ENCODE data around the gene MXI1.

MXI1 gene

DNA sequence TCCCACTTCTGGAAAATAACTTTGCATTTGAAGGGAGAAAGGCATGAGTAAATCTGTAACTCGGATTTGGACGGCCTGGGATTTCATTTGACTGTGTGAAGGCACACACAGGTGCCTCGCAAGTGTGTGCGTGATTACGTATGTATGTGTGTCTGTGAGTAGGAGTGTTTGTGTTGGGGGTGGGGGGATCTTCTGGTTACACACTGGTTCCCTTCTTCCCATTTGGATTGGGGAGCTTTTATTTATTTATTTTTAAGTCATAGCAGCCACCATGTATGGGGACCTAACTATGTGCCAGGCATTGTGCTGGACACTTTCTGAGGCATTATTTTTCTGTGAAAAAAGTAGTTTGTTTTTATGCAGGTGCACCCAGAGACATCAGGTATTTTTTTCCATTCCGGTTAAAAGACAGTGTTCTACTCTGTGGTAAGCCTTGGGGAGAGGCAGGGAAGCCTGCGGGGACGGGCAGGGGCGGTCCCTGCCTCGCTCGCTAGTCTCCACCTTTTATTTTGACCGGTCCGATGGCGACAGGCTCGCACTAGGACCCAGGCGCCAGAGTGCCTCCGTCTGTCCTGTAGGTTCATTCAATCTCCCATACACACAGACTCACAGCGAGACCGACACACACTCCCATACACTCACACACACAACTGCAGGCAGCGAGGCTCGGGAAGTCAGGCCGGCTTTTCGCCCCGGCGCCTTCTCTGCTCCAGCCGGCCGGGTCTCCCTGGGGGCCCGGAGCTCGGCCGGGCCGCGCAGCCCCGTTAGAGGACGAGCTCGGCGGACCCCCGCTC, at the start of gene MXI1:
TSS of gene MXI1 (plus strand) at position 595 of the 794 bp plus-strand sequence. CDS start 204 bp downstream, outside the sequence.
- H3K36me3 ChIP-seq (ENCODE audit: insufficient read depth, low read length) = no peaks in the 10 kb centered on the region
- no peaks in the 10 kb centered on the region for H4K20me1 ChIP-seq (ENCODE audit: insufficient read depth, low read length, poor library complexity, severe bottlenecking)
- peak within 1 kb of the TSS; percentile 91 for H2AFZ ChIP-seq (ENCODE audit: low read length)
- peak within 1 kb of the TSS; percentile 72 for H3K9ac ChIP-seq (ENCODE audit: low read depth, low read length, poor library complexity, severe bottlenecking)
- H3F3A ChIP-seq (ENCODE audit: low read depth) = no peaks in the 10 kb centered on the region
- peak within 1 kb of the TSS; percentile 94 for H3K4me2 ChIP-seq (ENCODE audit: low read depth, low read length, poor library complexity, severe bottlenecking)
- no peaks in the 10 kb centered on the region for H3K9me3 ChIP-seq (ENCODE audit: insufficient read depth, low read depth, low read length)
- H3K27me3 ChIP-seq (ENCODE audit: insufficient read depth, low read length, poor library complexity, severe bottlenecking) = no peaks in the 10 kb centered on the region
- H3K4me3 ChIP-seq (ENCODE audit: low read length, poor library complexity, severe bottlenecking) = peak within 1 kb of the TSS; percentile 74
- TF ChIP-seq EZH2phosphoT487 (IDR thresholded peaks at IDR 0.05; ENCODE audit: borderline replicate concordance) (no peak), CTCF (conservative IDR thresholded peaks at IDR 0.05; ENCODE audit: low read length) (no peak)
- H3K9me2 ChIP-seq (replicated peaks; ENCODE audit: low read depth, low read length) = no peaks in the 10 kb centered on the region
- H3K4me1 ChIP-seq (ENCODE audit: insufficient read depth, low read length, poor library complexity, severe bottlenecking) = peaks cover 10% of the 10 kb centered on the region
- H3K79me2 ChIP-seq (ENCODE audit: insufficient read depth, low read length) = peaks cover 16% of the 10 kb centered on the region; the same call in 1 of the 2 replicates

GRCh38 chr10:110158051-110159005, 49.1 kb upstream of the MXI1 start:
- Histone ChIP-seq H3K4me2 (ENCODE audit: low read depth, low read length, poor library complexity, severe bottlenecking) (peak overlapping the region; percentile 21), H3K9ac (ENCODE audit: low read depth, low read length, poor library complexity, severe bottlenecking) (no peak overlapping the region), H3K9me2 (replicated peaks; ENCODE audit: low read depth, low read length) (no peaks in the 10 kb centered on the region), H4K20me1 (ENCODE audit: insufficient read depth, low read length, poor library complexity, severe bottlenecking) (peaks cover 3% of the 10 kb centered on the region), H3K79me2 (ENCODE audit: insufficient read depth, low read length) (no peaks in the 10 kb centered on the region), H3K27me3 (ENCODE audit: insufficient read depth, low read length, poor library complexity, severe bottlenecking) (peaks cover 73% of the 10 kb centered on the region), H3K4me1 (ENCODE audit: insufficient read depth, low read length, poor library complexity, severe bottlenecking) (peaks cover 16% of the 10 kb centered on the region), H3F3A (ENCODE audit: low read depth) (no peaks in the 10 kb centered on the region), H3K4me3 (ENCODE audit: low read length, poor library complexity, severe bottlenecking) (no peak overlapping the region), H3K36me3 (ENCODE audit: insufficient read depth, low read length) (no peaks in the 10 kb centered on the region), H3K9me3 (ENCODE audit: insufficient read depth, low read depth, low read length) (no peaks in the 10 kb centered on the region), H2AFZ (ENCODE audit: low read length) (no peak overlapping the region)
- TF ChIP-seq CTCF (conservative IDR thresholded peaks at IDR 0.05; ENCODE audit: low read length) (no peak), EZH2phosphoT487 (IDR thresholded peaks at IDR 0.05; ENCODE audit: borderline replicate concordance) (no peak)

GRCh38 chr10:110160081-110160480, 47.3 kb upstream of the MXI1 start:
- H3K27me3 ChIP-seq (ENCODE audit: insufficient read depth, low read length, poor library complexity, severe bottlenecking) = peaks cover 70% of the 10 kb centered on the region
- H3K4me2 ChIP-seq (ENCODE audit: low read depth, low read length, poor library complexity, severe bottlenecking) = no peak overlapping the region
- H3K4me1 ChIP-seq (ENCODE audit: insufficient read depth, low read length, poor library complexity, severe bottlenecking) = peaks cover 16% of the 10 kb centered on the region
- H3K9me2 ChIP-seq (replicated peaks; ENCODE audit: low read depth, low read length) = no peaks in the 10 kb centered on the region
- H3F3A ChIP-seq (ENCODE audit: low read depth) = no peaks in the 10 kb centered on the region
- H3K36me3 ChIP-seq (ENCODE audit: insufficient read depth, low read length) = no peaks in the 10 kb centered on the region
- no peaks in the 10 kb centered on the region for H3K79me2 ChIP-seq (ENCODE audit: insufficient read depth, low read length)
- no peak overlapping the region for H3K9ac ChIP-seq (ENCODE audit: low read depth, low read length, poor library complexity, severe bottlenecking)
- H2AFZ ChIP-seq (ENCODE audit: low read length) = no peak overlapping the region
- no peaks in the 10 kb centered on the region for H3K9me3 ChIP-seq (ENCODE audit: insufficient read depth, low read depth, low read length)
- H3K4me3 ChIP-seq (ENCODE audit: low read length, poor library complexity, severe bottlenecking) = no peak overlapping the region
- TF ChIP-seq CTCF (conservative IDR thresholded peaks at IDR 0.05; ENCODE audit: low read length) (no peak), EZH2phosphoT487 (IDR thresholded peaks at IDR 0.05; ENCODE audit: borderline replicate concordance) (no peak)
- H4K20me1 ChIP-seq (ENCODE audit: insufficient read depth, low read length, poor library complexity, severe bottlenecking) = peaks cover 3% of the 10 kb centered on the region

Measured in Loucy (cell line).